ENCODE measurements around the gene PDE3A. TPM values are rescaled to one million over a fixed set of nuclear protein-coding genes. Genes with fewer than 3 reads are reported as not detected.

The PDE3A gene
- total RNA-seq, 4 donors from 2014 or later = 51.3 to 150 (median 114) TPM

DNA sequence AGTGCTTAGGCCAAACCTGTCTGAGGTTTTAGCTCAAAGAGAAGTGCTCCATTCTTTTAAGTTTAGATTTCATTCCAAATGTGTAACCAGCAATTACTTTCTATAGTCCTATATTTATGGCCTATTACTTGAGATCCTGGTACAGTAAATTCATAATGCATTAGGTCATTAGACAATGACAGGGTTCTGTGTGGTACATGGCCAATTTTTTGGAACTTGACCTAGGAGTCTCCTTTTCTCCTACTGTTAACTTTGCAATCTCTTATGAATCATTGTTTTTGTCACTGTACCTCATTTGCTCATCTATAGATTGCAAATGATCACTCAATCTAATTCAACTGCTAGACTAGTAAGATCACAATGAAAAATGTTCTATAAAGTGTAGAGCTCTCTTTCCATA, 136.7 kb downstream of the PDE3A start:
- no peaks in the 10 kb centered on the region for H3K27me3 ChIP-seq
- no peak overlapping the region for H3K27ac ChIP-seq
- H3K36me3 ChIP-seq = no peaks in the 10 kb centered on the region
- intact Hi-C loops (cut with DNase I; ENCODE audit: low total_unique reads) = no loop called here
- H3K9me3 ChIP-seq = no peaks in the 10 kb centered on the region
- TF ChIP-seq POLR2A (IDR thresholded peaks at IDR 0.05) = no peak
- no peak for TF ChIP-seq CTCF (IDR thresholded peaks at IDR 0.05)
- TF ChIP-seq EP300 (IDR thresholded peaks at IDR 0.05; ENCODE audit: low read depth) = no peak
- no peak for TF ChIP-seq POLR2AphosphoS5 (IDR thresholded peaks at IDR 0.05)
- in situ Hi-C loops (cut with MboI; ENCODE audit: low pct_ligation_motif_present in 1 of 4, low pct_unique_long_range_greater_than_20kb in 1 of 4, low sequenced_read_pairs in 3 of 4) = no loop called here
- DNase-seq = no peak
- H3K4me1 ChIP-seq = no peaks in the 10 kb centered on the region
- H3K4me3 ChIP-seq = no peak overlapping the region

- no peak for DNase-seq
- H3K4me3 ChIP-seq = no peak overlapping the region
- WGBS, 2 donors (ENCODE audit: low coverage in 1 of 2) = 80 to 85% methylated on average over 3 of the region's 3 CpGs
Measured at GRCh38 chr12:20507056-20507455, 138.7 kb downstream of the PDE3A start.

DNA sequence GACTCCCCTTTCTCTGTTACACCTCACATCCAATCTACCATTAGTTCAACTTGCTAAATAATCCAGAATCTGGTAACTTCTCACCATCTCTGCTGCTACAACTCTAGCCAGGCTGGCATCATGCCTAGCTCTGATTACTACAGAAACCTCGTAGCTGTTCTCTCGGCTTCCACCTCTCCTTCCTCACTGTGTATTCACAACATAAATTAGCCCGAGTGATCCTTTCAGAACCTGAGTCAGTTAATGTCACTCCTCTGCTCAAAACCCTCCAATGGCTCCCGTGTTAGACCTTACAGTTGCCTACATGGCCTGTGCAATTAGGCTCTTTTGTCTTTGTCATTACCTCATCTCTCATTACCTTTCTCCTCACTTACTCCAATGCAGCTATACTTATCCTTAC, 139.4 kb downstream of the PDE3A start:
- no peaks in the 10 kb centered on the region for H3K4me1 ChIP-seq
- no peak overlapping the region for H3K4me3 ChIP-seq
- H3K36me3 ChIP-seq = no peaks in the 10 kb centered on the region
- H3K27me3 ChIP-seq = no peaks in the 10 kb centered on the region
- DNase-seq = no peak
- in situ Hi-C loops (cut with MboI; ENCODE audit: low pct_ligation_motif_present in 1 of 4, low pct_unique_long_range_greater_than_20kb in 1 of 4, low sequenced_read_pairs in 3 of 4) = no loop called here
- 78% methylated on average over 3 to 4 of the region's 4 CpGs for WGBS, 2 donors (ENCODE audit: low coverage in 1 of 2)
- intact Hi-C loops (cut with DNase I; ENCODE audit: low total_unique reads) = no loop called here
- H3K9me3 ChIP-seq = no peaks in the 10 kb centered on the region
- TF ChIP-seq CTCF (IDR thresholded peaks at IDR 0.05) = no peak
- TF ChIP-seq POLR2AphosphoS5 (IDR thresholded peaks at IDR 0.05) = no peak
- no peak for TF ChIP-seq POLR2A (IDR thresholded peaks at IDR 0.05)
- TF ChIP-seq EP300 (IDR thresholded peaks at IDR 0.05; ENCODE audit: low read depth) = no peak
- no peak overlapping the region for H3K27ac ChIP-seq

More at GRCh38 chr12:20507056-20507455, 138.7 kb downstream of the PDE3A start:
- Histone ChIP-seq H3K27ac (no peak overlapping the region), H3K4me1 (no peaks in the 10 kb centered on the region), H3K36me3 (no peaks in the 10 kb centered on the region), H3K27me3 (no peaks in the 10 kb centered on the region), H3K9me3 (no peaks in the 10 kb centered on the region)
- in situ Hi-C loops (cut with MboI; ENCODE audit: low pct_ligation_motif_present in 1 of 4, low pct_unique_long_range_greater_than_20kb in 1 of 4, low sequenced_read_pairs in 3 of 4) (no loop called here), intact Hi-C loops (cut with DNase I; ENCODE audit: low total_unique reads) (no loop called here)
- TF ChIP-seq EP300 (IDR thresholded peaks at IDR 0.05; ENCODE audit: low read depth) = no peak
- no peak for TF ChIP-seq CTCF (IDR thresholded peaks at IDR 0.05)

- H3K27ac ChIP-seq = no peak overlapping the region
- H3K9me3 ChIP-seq = no peaks in the 10 kb centered on the region
- no peaks in the 10 kb centered on the region for H3K36me3 ChIP-seq
- H3K4me1 ChIP-seq = no peaks in the 10 kb centered on the region
- DNase-seq = no peak
- TF ChIP-seq POLR2A (IDR thresholded peaks at IDR 0.05) (no peak), CTCF (IDR thresholded peaks at IDR 0.05) (no peak), EP300 (IDR thresholded peaks at IDR 0.05; ENCODE audit: low read depth) (no peak), POLR2AphosphoS5 (IDR thresholded peaks at IDR 0.05) (no peak)
- intact Hi-C loops (cut with DNase I; ENCODE audit: low total_unique reads) = no loop called here
- no peak overlapping the region for H3K4me3 ChIP-seq
- in situ Hi-C loops (cut with MboI; ENCODE audit: low pct_ligation_motif_present in 1 of 4, low pct_unique_long_range_greater_than_20kb in 1 of 4, low sequenced_read_pairs in 3 of 4) = no loop called here
- 82 to 93% methylated on average over 3 to 4 of the region's 4 CpGs for WGBS, 2 donors (ENCODE audit: low coverage in 1 of 2)
- no peaks in the 10 kb centered on the region for H3K27me3 ChIP-seq
Measured at GRCh38 chr12:20508359-20508758, 140.0 kb downstream of the PDE3A start.

Measured in transverse colon (tissue), 4 donors.